ENCODE measurements around the gene AP1M1. TPM values are rescaled to one million over a fixed set of nuclear protein-coding genes. Genes with fewer than 3 reads are reported as not detected.
A peak's percentile ranks its signal among the peaks of the same experiment; 100 is the strongest.

AP1M1 gene
- total RNA-seq, 1 donor from 2014 or later = 39.4 TPM

- intact Hi-C loops (cut with DNase I) = no loop called here
- no peak for ATAC-seq
- DNase-seq (ENCODE audit: missing footprints) = no peak
These were observed 28.5 kb downstream of the AP1M1 start for GRCh38 chr19:16226184-16226591.

GRCh38 chr19:16226878-16227836 lies 29.4 kb downstream of the AP1M1 start:
- DNase-seq (ENCODE audit: missing footprints) = no peak
- no peak for ATAC-seq
- intact Hi-C loops (cut with DNase I) = no loop called here

DNA sequence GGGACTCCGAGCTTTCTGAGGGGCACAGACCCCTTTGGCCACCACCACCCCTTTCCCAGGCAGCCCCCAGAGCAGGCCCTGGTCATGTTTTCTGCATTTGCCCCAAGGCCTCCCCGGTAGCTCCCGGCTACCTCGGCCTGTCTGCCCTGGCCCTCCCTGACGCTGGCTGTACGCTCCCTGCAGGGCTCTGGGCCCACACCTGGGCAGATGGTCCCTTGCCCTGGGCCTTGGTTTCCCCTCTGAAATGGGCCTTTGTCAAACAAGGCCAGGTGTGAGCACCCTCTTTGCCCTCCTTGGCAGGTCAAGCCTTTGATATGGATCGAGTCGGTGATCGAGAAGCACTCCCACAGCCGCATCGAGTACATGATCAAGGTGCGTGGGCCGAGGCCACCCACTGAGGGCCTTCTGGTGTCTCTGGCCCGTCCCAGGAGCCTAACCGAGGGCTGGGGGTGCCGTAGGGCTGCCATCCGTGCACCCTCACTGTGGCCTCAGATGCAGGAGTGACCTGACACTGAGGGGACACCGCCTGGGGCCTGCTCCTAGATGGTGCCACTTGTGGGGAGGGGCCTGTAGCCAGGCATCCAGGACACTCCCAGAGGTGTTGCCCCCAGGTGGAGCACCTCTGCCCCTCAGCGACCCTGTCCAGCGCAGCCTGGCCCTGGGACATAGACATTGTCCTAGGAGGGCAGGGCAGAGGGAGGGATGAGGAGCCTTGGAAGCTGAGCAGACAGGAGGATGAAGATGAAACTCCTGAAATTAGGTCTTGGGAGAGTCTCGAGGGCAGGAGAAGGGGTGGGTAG lies 30.3 kb downstream of the AP1M1 start:
- ATAC-seq = no peak
- intact Hi-C loops (cut with DNase I) = no loop called here
- no peak for DNase-seq (ENCODE audit: missing footprints)

- intact Hi-C loops (cut with DNase I) = no loop called here
- DNase-seq (ENCODE audit: missing footprints) (no peak), ATAC-seq (no peak)
These were observed 31.1 kb downstream of the AP1M1 start for GRCh38 chr19:16228637-16229321.

GRCh38 chr19:16229322-16229641 lies 31.6 kb downstream of the AP1M1 start:
- intact Hi-C loops (cut with DNase I) = no loop called here
- no peak for DNase-seq (ENCODE audit: missing footprints)
- ATAC-seq = no peak

DNA sequence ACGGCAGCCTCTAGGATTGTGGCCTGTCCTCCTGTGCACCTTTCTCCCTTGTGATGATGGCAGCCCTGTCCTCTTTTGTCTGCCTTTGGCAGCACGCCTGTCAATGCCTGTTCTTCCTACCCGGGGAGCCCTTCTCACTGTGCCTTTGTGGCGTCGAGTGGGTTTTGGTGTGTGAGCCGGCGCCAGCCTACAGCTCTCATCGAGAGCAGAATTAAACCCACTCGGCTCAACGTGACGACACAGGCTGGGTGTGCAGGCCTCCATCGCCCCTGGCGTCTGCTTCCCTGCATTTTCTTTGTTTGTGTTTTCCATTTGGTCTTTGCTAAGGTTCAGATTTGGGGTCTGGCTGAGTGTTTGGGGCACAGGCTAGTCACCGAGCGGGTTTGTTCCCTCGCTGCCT lies 34.4 kb downstream of the AP1M1 start:
- intact Hi-C loops (cut with DNase I) = no loop called here
- DNase-seq (ENCODE audit: missing footprints) = no peak
- no peak for ATAC-seq

- ATAC-seq (no peak), DNase-seq (ENCODE audit: missing footprints) (no peak)
- intact Hi-C loops (cut with DNase I) = no loop called here
These were observed 34.9 kb downstream of the AP1M1 start for GRCh38 chr19:16232568-16232967.

DNA sequence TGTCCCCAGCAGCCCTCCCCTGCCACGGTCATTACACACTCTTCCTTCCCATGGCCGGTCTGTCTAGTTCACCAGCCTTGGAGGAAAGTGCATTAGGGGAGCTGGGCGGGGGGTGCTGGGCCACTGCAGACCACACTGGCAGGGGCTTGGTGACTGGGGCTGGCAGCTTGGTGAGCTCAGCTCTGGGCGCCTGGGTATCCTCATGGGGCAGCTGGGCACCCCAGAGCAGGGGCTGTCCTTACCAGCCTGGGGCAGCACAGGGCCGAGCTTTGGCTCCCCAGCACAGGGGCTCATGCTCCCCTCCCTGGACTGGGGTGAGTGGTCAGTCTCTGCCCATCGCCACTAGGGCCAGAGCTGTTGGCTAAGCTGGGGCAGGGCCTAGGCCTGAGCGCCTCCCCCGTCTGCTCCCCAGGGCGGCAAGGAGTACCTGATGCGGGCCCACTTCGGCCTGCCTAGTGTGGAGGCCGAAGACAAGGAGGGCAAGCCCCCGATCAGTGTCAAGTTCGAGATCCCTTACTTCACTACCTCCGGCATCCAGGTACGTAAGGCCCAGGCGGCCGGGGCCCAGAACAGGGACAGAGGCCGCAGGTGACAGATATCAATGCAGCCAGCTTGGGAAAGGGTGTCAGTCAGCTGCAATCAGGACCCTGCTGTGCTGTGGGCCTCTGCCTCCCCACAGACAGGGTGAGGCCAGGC lies 35.5 kb downstream of the AP1M1 start:
- intact Hi-C loops (cut with DNase I) = no loop called here
- no peak for DNase-seq (ENCODE audit: missing footprints)

DNA sequence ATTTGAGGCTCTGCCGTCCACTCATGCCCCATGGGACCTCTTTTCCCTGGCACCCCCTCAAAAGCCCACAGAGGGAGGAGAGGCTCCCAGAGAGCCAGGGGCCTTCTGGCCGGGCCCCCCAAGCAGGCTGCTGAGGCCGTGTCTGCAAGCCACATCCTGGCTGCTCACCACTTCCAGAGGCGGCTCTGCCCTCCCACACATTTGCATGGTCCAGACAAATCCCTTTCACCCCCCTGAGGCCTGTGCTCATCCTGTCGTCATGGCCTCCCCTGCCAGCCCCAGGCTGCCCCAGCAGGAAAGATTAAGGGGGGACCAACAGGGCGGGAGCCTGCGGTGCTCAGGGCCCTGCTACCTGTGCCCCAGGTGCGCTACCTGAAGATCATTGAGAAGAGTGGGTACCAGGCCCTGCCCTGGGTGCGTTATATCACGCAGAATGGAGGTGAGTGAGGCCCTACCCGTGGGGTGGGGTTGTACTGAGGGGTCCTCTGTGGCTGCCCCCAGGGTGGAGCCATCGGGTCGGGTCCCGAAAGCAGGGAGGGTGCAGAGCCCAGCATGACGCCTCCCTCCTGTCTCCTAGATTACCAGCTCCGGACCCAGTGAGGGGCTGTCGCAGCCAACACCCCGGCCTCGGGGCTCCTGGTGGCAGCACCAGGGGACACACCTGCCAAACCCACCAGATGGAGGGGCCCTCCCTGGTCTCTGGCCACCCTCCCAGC lies 36.3 kb downstream of the AP1M1 start:
- ATAC-seq (no peak), DNase-seq (ENCODE audit: missing footprints) (no peak)
- intact Hi-C loops (cut with DNase I) = no loop called here

More for the DNA sequence above, 35.5 kb downstream of the AP1M1 start:
- ATAC-seq = no peak

DNA sequence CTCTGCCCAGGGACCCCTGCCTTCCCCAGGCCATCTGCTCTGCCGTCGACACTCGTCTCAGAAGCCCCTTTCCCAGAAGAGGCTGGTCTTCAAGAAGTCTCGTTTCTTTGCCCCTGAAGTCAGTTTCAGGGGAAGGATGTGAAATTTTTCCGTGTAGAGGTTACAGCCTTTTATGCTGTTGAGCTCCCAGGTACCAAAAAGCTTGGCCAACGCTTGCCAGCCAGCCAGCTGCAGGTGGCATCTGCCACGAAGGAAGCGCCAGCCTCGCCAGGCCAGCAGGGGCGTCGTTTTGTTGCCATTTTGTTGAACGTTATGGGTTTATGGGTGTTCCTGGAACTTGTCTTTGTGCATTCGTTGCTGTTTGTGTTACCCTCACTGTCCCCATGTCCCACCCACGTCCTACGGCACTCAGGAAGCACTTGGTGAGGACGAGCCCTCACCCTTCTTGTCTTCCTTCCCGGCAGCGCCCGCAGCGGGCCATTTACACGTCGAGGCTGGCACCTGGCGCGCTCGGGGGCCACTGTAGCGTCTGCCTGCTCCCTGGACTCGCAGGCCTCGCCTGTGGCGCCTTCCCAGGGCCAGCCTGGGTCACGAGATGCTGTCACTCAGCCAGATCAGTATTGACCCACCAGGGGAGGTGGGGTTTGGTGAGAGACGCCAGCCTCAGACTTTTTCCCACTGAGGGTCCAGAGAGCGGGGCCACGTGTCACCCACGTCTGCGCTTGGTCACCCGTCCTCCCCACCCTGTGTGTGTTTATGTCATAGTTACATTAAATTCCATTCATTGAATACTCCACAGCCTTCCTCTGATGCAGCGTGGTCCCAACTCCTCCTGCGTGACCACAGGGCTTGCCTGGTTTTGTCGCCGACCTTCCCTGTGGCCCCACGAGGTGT lies 37.1 kb downstream of the AP1M1 start:
- intact Hi-C loops (cut with DNase I) = no loop called here
- no peak for DNase-seq (ENCODE audit: missing footprints)
- ATAC-seq = no peak

GRCh38 chr19:16235811-16236652 lies 38.3 kb downstream of the AP1M1 start:
- ATAC-seq (peak; percentile 30), DNase-seq (ENCODE audit: missing footprints) (no peak)
- intact Hi-C loops (cut with DNase I) = no loop called here

DNA sequence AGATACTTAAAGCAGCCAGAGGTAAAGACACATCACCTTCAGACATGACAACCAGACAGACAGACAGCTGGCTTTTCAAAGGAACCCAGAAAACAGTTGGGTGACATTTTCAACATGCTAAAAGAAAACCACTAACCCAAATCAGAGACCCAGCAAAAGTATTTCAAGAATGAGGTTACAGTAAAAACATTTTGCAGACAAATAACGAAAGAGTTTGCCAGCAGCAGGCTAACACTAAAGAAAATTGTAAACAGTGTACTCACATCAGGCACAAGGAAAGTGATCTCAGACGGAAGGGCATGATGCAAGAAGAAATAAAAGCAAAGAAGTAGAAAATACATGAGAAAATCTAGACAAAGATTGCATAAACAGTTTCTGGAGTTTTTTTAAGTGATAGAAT lies 46.4 kb downstream of the AP1M1 start:
- no peak for DNase-seq (ENCODE audit: missing footprints)
- intact Hi-C loops (cut with DNase I) = loop anchor here (10.0 kb wide), 1 partner anchor 171 kb away; no protein-coding TSS in a partner anchor

DNA sequence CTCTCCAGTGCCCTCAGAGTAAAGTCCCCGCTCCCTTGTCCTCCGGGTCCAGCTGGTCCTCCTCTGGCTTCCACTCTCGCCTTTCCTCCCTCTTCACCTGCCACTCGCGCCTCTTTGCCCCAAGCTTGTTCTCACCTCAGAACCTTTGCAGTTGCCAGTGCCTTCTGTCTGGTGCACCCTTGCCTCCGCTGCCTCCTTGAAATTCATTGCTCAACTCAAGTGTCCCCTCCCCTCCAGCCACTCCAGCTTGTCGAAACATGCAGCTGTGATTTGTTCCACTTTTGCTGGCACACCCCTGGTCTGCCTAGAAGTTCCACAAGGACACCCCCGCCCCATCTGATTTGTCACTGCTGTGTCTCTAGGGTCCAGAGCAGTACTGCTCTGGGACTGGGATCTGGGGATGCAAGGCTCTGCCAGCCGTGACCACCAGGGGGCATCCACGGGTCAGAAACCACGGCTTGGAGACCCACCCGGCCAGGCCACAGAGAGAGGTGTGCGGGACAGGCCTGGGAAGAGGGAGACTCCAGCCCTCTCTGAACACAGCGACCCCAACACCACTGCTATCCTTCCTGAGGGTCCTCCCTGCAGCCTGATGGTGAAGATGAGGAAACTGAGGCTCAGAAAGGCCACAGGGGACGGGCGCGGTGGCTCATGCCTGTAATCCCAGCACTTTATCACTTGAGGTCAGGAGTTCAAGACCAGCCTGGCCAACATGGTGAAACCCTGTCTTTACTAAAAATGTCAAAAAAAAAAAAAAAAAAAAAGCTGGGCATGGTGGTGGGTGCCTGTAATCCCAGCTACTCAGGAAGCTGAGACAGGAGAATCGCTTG lies 49.9 kb downstream of the AP1M1 start:
- ATAC-seq (peak; percentile 97), DNase-seq (ENCODE audit: missing footprints) (peak; percentile 94)
- intact Hi-C loops (cut with DNase I) = loop anchor here (1.0 to 10.0 kb wide), 3 partner anchors 77 to 167 kb away; partner anchors contain the start of gene KLF2

More for the DNA sequence above, 46.4 kb downstream of the AP1M1 start:
- ATAC-seq = no peak

DNA sequence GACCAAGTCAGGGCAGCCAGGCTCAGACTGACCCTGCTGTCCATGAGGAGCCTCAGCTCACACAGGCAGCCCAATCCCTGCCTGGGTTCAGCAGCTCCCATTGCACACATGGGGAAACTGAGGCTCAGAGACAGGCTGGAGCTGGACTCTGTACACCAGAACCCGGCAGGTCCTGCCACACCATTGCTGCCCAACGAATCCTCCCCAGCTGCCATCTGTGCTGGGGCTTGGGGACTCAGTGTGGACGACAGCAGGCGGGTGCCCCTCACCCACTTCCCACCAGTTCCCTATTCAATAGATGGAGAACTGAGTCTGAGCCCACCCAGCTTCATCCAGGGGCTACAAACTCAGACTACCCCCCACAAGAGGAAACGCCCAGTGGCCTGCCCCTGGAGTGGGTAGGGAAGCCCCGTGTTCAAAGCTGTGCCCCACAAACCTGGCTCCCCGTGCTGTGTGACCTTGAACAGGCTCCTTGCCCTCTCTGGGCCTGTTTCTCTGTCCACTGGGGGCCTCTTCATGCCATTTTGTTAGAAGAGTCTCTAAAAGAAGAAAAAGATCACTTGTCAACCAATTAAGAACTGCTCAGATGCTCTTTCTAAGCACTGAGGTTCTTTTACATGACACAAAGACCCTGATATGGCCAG lies 50.8 kb downstream of the AP1M1 start:
- intact Hi-C loops (cut with DNase I) = loop anchor here (10.0 kb wide), 1 partner anchor 166 kb away; no protein-coding TSS in a partner anchor
- DNase-seq (ENCODE audit: missing footprints) (peak; percentile 14), ATAC-seq (no peak)

All from Right ventricle myocardium inferior (tissue), 1 donor.